GM23338 (cell line): ENCODE data around the gene ANGPT4. TPM values are rescaled to one million over a fixed set of nuclear protein-coding genes. Genes with fewer than 3 reads are reported as not detected.

Source experiments
- ATAC-seq: fragments of 200-7000 bp; cut with Tn5 transposase; 3 replicates; pipeline ENCODE4 v1.9.1; 2020
- DNase-seq: peaks from one replicate; pipeline ENCODE4 v3.0.0-alpha.2; 2015; ENCODE audit warnings: low spot score
- H2AFZ ChIP-seq: fragments of 200-600 bp; sonication (generic); 2 replicates; pipeline ENCODE4 v1.8.0; 2016; ENCODE audit warnings: antibody characterized with exemption, mild to moderate bottlenecking, moderate library complexity
- H3F3A ChIP-seq: fragments of 200-600 bp; sonication (generic); replicated peaks from 2 replicates; pipeline ENCODE4 v1.8.0; 2017; ENCODE audit warnings: antibody characterized with exemption, mixed run types, low read depth
- H3K27ac ChIP-seq: fragments of 200-600 bp; sonication (generic); 2 replicates; pipeline ENCODE4 v1.6.1; 2016; ENCODE audit warnings: low read depth
- H3K27me3 ChIP-seq: fragments of 200-600 bp; sonication (generic); 2 replicates; pipeline ENCODE4 v1.8.0; 2016; ENCODE audit warnings: mild to moderate bottlenecking, mixed run types, moderate library complexity; ENCODE audit not compliant: insufficient read depth
- H3K36me3 ChIP-seq: fragments of 200-600 bp; sonication (generic); 2 replicates; pipeline ENCODE4 v1.8.0; 2016; ENCODE audit warnings: mild to moderate bottlenecking; ENCODE audit not compliant: insufficient read depth
- H3K4me1 ChIP-seq: fragments of 200-600 bp; sonication (generic); 2 replicates; pipeline ENCODE4 v1.8.0; 2016; ENCODE audit warnings: mild to moderate bottlenecking, moderate library complexity; ENCODE audit not compliant: insufficient read depth
- H3K4me2 ChIP-seq: fragments of 200-600 bp; sonication (generic); 2 replicates; pipeline ENCODE4 v1.7.1; 2017; ENCODE audit warnings: mixed run types
- H3K4me3 ChIP-seq: fragments of 200-600 bp; sonication (generic); 2 replicates; pipeline ENCODE4 v1.6.1; 2016; ENCODE audit warnings: mixed run types
- H3K79me2 ChIP-seq: fragments of 200-600 bp; sonication (generic); replicated peaks from 2 replicates; pipeline ENCODE4 v1.8.0; 2017; ENCODE audit warnings: mild to moderate bottlenecking; ENCODE audit not compliant: insufficient read depth
- H3K9me2 ChIP-seq: fragments of 200-600 bp; sonication (generic); 2 replicates; pipeline ENCODE4 v1.8.0; 2017; ENCODE audit not compliant: insufficient read depth
- H4K20me1 ChIP-seq: fragments of 200-600 bp; sonication (generic); replicated peaks from 2 replicates; pipeline ENCODE4 v1.8.0; 2017; ENCODE audit warnings: mild to moderate bottlenecking; ENCODE audit not compliant: insufficient read depth
- H3K27ac Mint-ChIP-seq: 2 replicates; pipeline ENCODE4 v1.8.0; 2020; ENCODE audit warnings: inconsistent platforms, mild to moderate bottlenecking, moderate library complexity, mixed read lengths
- H3K27me3 Mint-ChIP-seq: 3 replicates; pipeline ENCODE4 v1.8.0; 2022; ENCODE audit warnings: low read depth, mild to moderate bottlenecking, moderate library complexity, mixed read lengths, inconsistent platforms; ENCODE audit not compliant: insufficient read depth, poor library complexity
- H3K36me3 Mint-ChIP-seq: 3 replicates; pipeline ENCODE4 v1.8.0; 2021; ENCODE audit warnings: low read depth, mild to moderate bottlenecking, inconsistent platforms, moderate library complexity, mixed read lengths
- H3K4me1 Mint-ChIP-seq: 3 replicates; pipeline ENCODE4 v1.8.0; 2020; ENCODE audit warnings: mild to moderate bottlenecking, inconsistent platforms, mixed read lengths
- H3K4me3 Mint-ChIP-seq: 3 replicates; pipeline ENCODE4 v1.8.0; 2021; ENCODE audit warnings: moderate library complexity, mild to moderate bottlenecking, inconsistent platforms, mixed read lengths
- H3K9me3 Mint-ChIP-seq: 3 replicates; pipeline ENCODE4 v1.8.0; 2020; ENCODE audit warnings: moderate library complexity, mild to moderate bottlenecking, inconsistent platforms, mixed read lengths
- CREB1 ChIP-seq: fragments of 250-450 bp; sonication (Bioruptor Pico); IDR thresholded peaks from 2 replicates; pipeline ENCODE4 v1.5.0; 2020; ENCODE audit warnings: low read depth, mild to moderate bottlenecking, moderate library complexity
- EZH2 ChIP-seq: fragments of 200-600 bp; sonication (generic); IDR thresholded peaks from one replicate; pipeline ENCODE4 v1.8.0; 2017; ENCODE audit warnings: antibody characterized with exemption, mild to moderate bottlenecking, low read depth; ENCODE audit not compliant: unreplicated experiment
- EZH2phosphoT487 ChIP-seq: fragments of 200-600 bp; sonication (generic); IDR thresholded peaks from one replicate; pipeline ENCODE4 v1.8.1; 2018; ENCODE audit warnings: antibody characterized with exemption; ENCODE audit not compliant: unreplicated experiment
- JUNB ChIP-seq: IDR thresholded peaks from one replicate; pipeline ENCODE4 v1.6.1; 2016; ENCODE audit warnings: antibody characterized with exemption; ENCODE audit not compliant: unreplicated experiment
- NANOG ChIP-seq: IDR thresholded peaks from 2 replicates; pipeline ENCODE4 v1.6.1; 2016; ENCODE audit warnings: antibody characterized with exemption, borderline replicate concordance
- POLR2AphosphoS5 ChIP-seq: IDR thresholded peaks from 2 replicates; pipeline ENCODE4 v1.6.1; 2016; ENCODE audit warnings: antibody characterized with exemption, low read depth
- STAT1 ChIP-seq: IDR thresholded peaks from one replicate; pipeline ENCODE4 v1.6.1; 2016; ENCODE audit warnings: antibody characterized with exemption; ENCODE audit not compliant: unreplicated experiment
- ZNF114 ChIP-seq: fragments of 250-450 bp; sonication (Bioruptor Pico); IDR thresholded peaks from 2 replicates; pipeline ENCODE4 v1.5.0; 2020; ENCODE audit warnings: mild to moderate bottlenecking, moderate library complexity
- ZNF331 ChIP-seq: fragments of 250-450 bp; sonication (Bioruptor Pico); IDR thresholded peaks from 2 replicates; pipeline ENCODE4 v1.5.0; 2020; ENCODE audit warnings: low read depth, mild to moderate bottlenecking, moderate library complexity
- polyA plus RNA-seq: library from polyadenylated mRNA; unstranded; fragments of >200 nt; fragmentation: Nextera tagmentation; extraction: Ambion mirVana; gene quantifications from 2 replicates; pipeline ENCODE4 v1.2.1, GENCODE V29; 2016
- total RNA-seq: library from RNA; depleted of rRNA; stranded (reverse); fragments of >200 nt; shearing (Covaris generic); gene quantifications from 2 replicates; pipeline ENCODE4 v1.2.3, GENCODE V29; 2014
- TF ChIP-seq, protein P1 (sequence below): fragments of 250-450 bp; sonication (Bioruptor Pico); IDR thresholded peaks from 2 replicates; pipeline ENCODE4 v1.5.0; 2020; ENCODE audit warnings: mild to moderate bottlenecking, moderate library complexity
- TF ChIP-seq, protein P2 (sequence below): IDR thresholded peaks from 2 replicates; pipeline ENCODE4 v1.6.1; 2016; ENCODE audit warnings: antibody characterized with exemption
- TF ChIP-seq, protein P3 (sequence below): IDR thresholded peaks from one replicate; pipeline ENCODE4 v1.6.1; 2018; ENCODE audit warnings: antibody characterized with exemption; ENCODE audit not compliant: unreplicated experiment
- TF ChIP-seq, protein P4 (sequence below), 2 experiments: fragments of 200-600 bp in 1 of 2; sonication (generic) in 1 of 2; conservative IDR thresholded peaks; 2 replicates each; pipeline versions ENCODE4 v1.5.1 to v1.6.1; 2016 to 2017; ENCODE audit warnings: antibody characterized with exemption in 2 of 2, low read depth in 2 of 2, mild to moderate bottlenecking in 2 of 2, moderate library complexity in 1 of 2

ANGPT4 gene
- total and polyA plus RNA-seq, 2 experiments from 2014 or later = 0.17 TPM; not detected in 1

DNA sequence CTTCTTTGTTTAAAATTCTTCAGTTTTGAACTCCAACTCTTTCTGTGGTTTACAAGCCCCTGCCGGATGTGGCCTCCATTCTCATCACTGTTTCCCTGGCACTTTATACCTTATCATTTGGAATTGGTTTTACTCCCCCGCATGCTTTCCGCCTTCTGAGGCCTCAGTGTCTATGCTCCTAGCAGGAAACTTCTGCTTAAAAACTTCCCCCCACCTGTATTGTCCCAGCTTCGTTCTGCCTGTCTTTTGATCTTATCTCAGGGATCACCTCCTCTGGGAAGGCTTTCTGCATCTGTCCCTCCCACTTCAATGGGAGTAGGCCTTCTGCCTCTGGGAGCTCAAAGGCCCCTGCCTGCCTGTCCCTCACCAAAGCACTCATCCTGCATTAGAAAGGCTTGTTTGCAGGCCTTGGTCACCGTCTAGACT lies 3.4 kb upstream of the ANGPT4 start:
- H3K4me3 ChIP-seq = no peak overlapping the region
- Mint-ChIP-seq H3K4me3 (no peak overlapping the region), H3K4me1 (peaks cover 20% of the 10 kb centered on the region), H3K36me3 (no peaks in the 10 kb centered on the region), H3K9me3 (peaks cover 4% of the 10 kb centered on the region; the same call in 2 of the 3 replicates), H3K27me3 (peaks cover 4% of the 10 kb centered on the region), H3K27ac (no peak overlapping the region)
- no peaks in the 10 kb centered on the region for H3K27me3 ChIP-seq
- DNase-seq (no peak), ATAC-seq (no peak)
- no peak overlapping the region for H3K27ac ChIP-seq
- no peaks in the 10 kb centered on the region for H4K20me1 ChIP-seq
- H3K36me3 ChIP-seq = no peaks in the 10 kb centered on the region
- H3F3A ChIP-seq = no peaks in the 10 kb centered on the region
- no peaks in the 10 kb centered on the region for H3K79me2 ChIP-seq
- no peak overlapping the region for H3K4me2 ChIP-seq
- no peak overlapping the region for H2AFZ ChIP-seq
- H3K9me2 ChIP-seq = no peaks in the 10 kb centered on the region
- TF ChIP-seq CREB1 (CRISPR knock-in tag) (no peak), ZNF331 (CRISPR knock-in tag) (no peak), STAT1 (no peak), JUNB (no peak), EZH2phosphoT487 (no peak), EZH2 (no peak), ZNF114 (CRISPR knock-in tag) (no peak), POLR2AphosphoS5 (no peak), NANOG (no peak)
- TF ChIP-seq, protein P1, sequence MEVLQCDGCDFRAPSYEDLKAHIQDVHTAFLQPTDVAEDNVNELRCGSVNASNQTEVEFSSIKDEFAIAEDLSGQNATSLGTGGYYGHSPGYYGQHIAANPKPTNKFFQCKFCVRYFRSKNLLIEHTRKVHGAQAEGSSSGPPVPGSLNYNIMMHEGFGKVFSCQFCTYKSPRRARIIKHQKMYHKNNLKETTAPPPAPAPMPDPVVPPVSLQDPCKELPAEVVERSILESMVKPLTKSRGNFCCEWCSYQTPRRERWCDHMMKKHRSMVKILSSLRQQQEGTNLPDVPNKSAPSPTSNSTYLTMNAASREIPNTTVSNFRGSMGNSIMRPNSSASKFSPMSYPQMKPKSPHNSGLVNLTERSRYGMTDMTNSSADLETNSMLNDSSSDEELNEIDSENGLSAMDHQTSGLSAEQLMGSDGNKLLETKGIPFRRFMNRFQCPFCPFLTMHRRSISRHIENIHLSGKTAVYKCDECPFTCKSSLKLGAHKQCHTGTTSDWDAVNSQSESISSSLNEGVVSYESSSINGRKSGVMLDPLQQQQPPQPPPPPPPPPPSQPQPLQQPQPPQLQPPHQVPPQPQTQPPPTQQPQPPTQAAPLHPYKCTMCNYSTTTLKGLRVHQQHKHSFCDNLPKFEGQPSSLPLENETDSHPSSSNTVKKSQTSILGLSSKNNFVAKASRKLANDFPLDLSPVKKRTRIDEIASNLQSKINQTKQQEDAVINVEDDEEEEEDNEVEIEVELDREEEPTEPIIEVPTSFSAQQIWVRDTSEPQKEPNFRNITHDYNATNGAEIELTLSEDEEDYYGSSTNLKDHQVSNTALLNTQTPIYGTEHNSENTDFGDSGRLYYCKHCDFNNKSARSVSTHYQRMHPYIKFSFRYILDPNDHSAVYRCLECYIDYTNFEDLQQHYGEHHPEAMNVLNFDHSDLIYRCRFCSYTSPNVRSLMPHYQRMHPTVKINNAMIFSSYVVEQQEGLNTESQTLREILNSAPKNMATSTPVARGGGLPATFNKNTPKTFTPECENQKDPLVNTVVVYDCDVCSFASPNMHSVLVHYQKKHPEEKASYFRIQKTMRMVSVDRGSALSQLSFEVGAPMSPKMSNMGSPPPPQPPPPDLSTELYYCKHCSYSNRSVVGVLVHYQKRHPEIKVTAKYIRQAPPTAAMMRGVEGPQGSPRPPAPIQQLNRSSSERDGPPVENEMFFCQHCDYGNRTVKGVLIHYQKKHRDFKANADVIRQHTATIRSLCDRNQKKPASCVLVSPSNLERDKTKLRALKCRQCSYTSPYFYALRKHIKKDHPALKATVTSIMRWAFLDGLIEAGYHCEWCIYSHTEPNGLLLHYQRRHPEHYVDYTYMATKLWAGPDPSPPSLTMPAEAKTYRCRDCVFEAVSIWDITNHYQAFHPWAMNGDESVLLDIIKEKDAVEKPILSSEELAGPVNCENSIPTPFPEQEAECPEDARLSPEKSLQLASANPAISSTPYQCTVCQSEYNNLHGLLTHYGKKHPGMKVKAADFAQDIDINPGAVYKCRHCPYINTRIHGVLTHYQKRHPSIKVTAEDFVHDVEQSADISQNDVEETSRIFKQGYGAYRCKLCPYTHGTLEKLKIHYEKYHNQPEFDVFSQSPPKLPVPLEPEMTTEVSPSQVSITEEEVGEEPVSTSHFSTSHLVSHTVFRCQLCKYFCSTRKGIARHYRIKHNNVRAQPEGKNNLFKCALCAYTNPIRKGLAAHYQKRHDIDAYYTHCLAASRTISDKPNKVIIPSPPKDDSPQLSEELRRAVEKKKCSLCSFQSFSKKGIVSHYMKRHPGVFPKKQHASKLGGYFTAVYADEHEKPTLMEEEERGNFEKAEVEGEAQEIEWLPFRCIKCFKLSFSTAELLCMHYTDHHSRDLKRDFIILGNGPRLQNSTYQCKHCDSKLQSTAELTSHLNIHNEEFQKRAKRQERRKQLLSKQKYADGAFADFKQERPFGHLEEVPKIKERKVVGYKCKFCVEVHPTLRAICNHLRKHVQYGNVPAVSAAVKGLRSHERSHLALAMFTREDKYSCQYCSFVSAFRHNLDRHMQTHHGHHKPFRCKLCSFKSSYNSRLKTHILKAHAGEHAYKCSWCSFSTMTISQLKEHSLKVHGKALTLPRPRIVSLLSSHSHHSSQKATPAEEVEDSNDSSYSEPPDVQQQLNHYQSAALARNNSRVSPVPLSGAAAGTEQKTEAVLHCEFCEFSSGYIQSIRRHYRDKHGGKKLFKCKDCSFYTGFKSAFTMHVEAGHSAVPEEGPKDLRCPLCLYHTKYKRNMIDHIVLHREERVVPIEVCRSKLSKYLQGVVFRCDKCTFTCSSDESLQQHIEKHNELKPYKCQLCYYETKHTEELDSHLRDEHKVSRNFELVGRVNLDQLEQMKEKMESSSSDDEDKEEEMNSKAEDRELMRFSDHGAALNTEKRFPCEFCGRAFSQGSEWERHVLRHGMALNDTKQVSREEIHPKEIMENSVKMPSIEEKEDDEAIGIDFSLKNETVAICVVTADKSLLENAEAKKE (CRISPR knock-in tag) = no peak
- TF ChIP-seq, protein P2, sequence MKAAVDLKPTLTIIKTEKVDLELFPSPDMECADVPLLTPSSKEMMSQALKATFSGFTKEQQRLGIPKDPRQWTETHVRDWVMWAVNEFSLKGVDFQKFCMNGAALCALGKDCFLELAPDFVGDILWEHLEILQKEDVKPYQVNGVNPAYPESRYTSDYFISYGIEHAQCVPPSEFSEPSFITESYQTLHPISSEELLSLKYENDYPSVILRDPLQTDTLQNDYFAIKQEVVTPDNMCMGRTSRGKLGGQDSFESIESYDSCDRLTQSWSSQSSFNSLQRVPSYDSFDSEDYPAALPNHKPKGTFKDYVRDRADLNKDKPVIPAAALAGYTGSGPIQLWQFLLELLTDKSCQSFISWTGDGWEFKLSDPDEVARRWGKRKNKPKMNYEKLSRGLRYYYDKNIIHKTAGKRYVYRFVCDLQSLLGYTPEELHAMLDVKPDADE = no peak
- TF ChIP-seq, protein P3, sequence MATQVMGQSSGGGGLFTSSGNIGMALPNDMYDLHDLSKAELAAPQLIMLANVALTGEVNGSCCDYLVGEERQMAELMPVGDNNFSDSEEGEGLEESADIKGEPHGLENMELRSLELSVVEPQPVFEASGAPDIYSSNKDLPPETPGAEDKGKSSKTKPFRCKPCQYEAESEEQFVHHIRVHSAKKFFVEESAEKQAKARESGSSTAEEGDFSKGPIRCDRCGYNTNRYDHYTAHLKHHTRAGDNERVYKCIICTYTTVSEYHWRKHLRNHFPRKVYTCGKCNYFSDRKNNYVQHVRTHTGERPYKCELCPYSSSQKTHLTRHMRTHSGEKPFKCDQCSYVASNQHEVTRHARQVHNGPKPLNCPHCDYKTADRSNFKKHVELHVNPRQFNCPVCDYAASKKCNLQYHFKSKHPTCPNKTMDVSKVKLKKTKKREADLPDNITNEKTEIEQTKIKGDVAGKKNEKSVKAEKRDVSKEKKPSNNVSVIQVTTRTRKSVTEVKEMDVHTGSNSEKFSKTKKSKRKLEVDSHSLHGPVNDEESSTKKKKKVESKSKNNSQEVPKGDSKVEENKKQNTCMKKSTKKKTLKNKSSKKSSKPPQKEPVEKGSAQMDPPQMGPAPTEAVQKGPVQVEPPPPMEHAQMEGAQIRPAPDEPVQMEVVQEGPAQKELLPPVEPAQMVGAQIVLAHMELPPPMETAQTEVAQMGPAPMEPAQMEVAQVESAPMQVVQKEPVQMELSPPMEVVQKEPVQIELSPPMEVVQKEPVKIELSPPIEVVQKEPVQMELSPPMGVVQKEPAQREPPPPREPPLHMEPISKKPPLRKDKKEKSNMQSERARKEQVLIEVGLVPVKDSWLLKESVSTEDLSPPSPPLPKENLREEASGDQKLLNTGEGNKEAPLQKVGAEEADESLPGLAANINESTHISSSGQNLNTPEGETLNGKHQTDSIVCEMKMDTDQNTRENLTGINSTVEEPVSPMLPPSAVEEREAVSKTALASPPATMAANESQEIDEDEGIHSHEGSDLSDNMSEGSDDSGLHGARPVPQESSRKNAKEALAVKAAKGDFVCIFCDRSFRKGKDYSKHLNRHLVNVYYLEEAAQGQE = no peak
- TF ChIP-seq, protein P4, sequence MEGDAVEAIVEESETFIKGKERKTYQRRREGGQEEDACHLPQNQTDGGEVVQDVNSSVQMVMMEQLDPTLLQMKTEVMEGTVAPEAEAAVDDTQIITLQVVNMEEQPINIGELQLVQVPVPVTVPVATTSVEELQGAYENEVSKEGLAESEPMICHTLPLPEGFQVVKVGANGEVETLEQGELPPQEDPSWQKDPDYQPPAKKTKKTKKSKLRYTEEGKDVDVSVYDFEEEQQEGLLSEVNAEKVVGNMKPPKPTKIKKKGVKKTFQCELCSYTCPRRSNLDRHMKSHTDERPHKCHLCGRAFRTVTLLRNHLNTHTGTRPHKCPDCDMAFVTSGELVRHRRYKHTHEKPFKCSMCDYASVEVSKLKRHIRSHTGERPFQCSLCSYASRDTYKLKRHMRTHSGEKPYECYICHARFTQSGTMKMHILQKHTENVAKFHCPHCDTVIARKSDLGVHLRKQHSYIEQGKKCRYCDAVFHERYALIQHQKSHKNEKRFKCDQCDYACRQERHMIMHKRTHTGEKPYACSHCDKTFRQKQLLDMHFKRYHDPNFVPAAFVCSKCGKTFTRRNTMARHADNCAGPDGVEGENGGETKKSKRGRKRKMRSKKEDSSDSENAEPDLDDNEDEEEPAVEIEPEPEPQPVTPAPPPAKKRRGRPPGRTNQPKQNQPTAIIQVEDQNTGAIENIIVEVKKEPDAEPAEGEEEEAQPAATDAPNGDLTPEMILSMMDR (conservative IDR thresholded peaks at IDR 0.05; ENCODE audit: low read depth in 2 of 2) = no peak
- no peaks in the 10 kb centered on the region for H3K4me1 ChIP-seq
